Activated T-helper 17 cell treated with anti-CD3 and anti-CD28 coated beads, Interleukin-2, amount 50 U/mL, for 72 hours (primary cell): ENCODE measurements around the gene GPR183. TPM values are rescaled to one million over a fixed set of nuclear protein-coding genes. Genes with fewer than 3 reads are reported as not detected.
A peak's percentile ranks its signal among the peaks of the same experiment; 100 is the strongest.

Experiments
- ATAC-seq: fragments of 150-1000 bp; cut with Tn5 transposase; replicated peaks from 2 replicates; pipeline ENCODE4 v1.10.0; 2021; ENCODE audit warnings: mild to moderate bottlenecking, moderate library complexity
- H3K27ac Mint-ChIP-seq: one replicate; pipeline ENCODE4 v1.8.0; 2022; ENCODE audit warnings: mixed read lengths
- H3K27me3 Mint-ChIP-seq: one replicate; pipeline ENCODE4 v1.8.0; 2022; ENCODE audit warnings: mixed read lengths
- H3K36me3 Mint-ChIP-seq: one replicate; pipeline ENCODE4 v1.8.0; 2022; ENCODE audit warnings: low read depth, mild to moderate bottlenecking, mixed read lengths
- H3K4me1 Mint-ChIP-seq: one replicate; pipeline ENCODE4 v1.8.0; 2022; ENCODE audit warnings: mixed read lengths
- H3K4me3 Mint-ChIP-seq: one replicate; pipeline ENCODE4 v1.8.0; 2022; ENCODE audit warnings: mild to moderate bottlenecking, mixed read lengths
- H3K9me3 Mint-ChIP-seq: one replicate; pipeline ENCODE4 v1.8.0; 2022; ENCODE audit warnings: mixed read lengths
- total RNA-seq, 2 donors: library from RNA; stranded (reverse); gene quantifications; one replicate each; pipeline ENCODE4 v1.2.3, GENCODE V29; 2022

Gene GPR183
- total RNA-seq, 2 donors from 2014 or later = 92.4 to 95.1 TPM

GRCh38 chr13:99329477-99329876, 22.3 kb upstream of the GPR183 start:
- no peaks in the 10 kb centered on the region for H3K9me3 Mint-ChIP-seq
- peaks cover 78% of the 10 kb centered on the region for H3K36me3 Mint-ChIP-seq
- H3K4me1 Mint-ChIP-seq = peaks cover 39% of the 10 kb centered on the region
- no peaks in the 10 kb centered on the region for H3K27me3 Mint-ChIP-seq
- no peak for ATAC-seq
- H3K27ac Mint-ChIP-seq = no peak overlapping the region
- H3K4me3 Mint-ChIP-seq = no peak overlapping the region

GRCh38 chr13:99327761-99328160, 20.6 kb upstream of the GPR183 start:
- no peak for ATAC-seq
- Mint-ChIP-seq H3K4me1 (peaks cover 52% of the 10 kb centered on the region), H3K9me3 (no peaks in the 10 kb centered on the region), H3K27ac (no peak overlapping the region), H3K36me3 (peaks cover 92% of the 10 kb centered on the region), H3K27me3 (no peaks in the 10 kb centered on the region), H3K4me3 (no peak overlapping the region)

DNA sequence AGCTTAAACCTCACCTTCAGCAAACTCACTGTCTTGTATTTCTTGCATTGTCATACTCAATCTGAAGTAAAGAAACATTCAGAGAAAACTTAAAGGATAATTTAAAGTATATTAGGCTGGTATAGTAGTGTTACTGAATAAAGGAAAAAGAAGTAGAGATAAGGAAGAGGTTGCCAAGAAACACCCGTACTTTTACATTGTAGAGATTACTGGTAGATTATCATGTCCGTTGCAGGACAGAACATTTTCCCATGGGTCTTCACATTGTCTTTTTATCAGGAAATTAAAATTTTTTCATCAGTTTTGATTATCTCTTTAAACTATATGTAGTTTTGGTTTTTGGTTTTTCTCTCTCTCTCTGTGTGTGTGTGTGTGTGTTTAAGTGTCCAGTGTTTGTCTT, 19.9 kb upstream of the GPR183 start:
- Mint-ChIP-seq H3K27ac (no peak overlapping the region), H3K4me1 (peaks cover 51% of the 10 kb centered on the region), H3K9me3 (no peaks in the 10 kb centered on the region), H3K36me3 (peaks cover 92% of the 10 kb centered on the region), H3K4me3 (no peak overlapping the region), H3K27me3 (no peaks in the 10 kb centered on the region)
- ATAC-seq = no peak

DNA sequence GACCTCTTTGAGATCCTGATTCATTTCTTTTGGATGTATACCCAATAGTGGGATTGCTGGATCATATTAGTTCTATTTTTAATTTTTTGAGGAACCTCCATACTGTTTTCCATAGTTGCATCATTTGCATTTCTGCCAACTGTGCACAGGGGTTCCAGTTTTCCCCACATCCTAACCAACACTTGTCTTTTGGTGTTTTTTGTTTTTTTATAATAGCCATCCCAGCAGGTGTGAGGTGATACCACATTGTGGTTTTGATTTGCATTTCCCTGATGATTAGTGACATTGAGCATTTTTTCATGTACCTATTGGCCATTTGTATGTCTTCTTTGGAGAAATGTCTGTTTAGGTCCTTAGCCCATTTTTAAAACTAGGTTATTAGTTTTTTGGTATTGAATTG, 18.8 kb upstream of the GPR183 start:
- no peak for ATAC-seq
- no peaks in the 10 kb centered on the region for H3K9me3 Mint-ChIP-seq
- peaks cover 84% of the 10 kb centered on the region for H3K36me3 Mint-ChIP-seq
- H3K4me1 Mint-ChIP-seq = peaks cover 46% of the 10 kb centered on the region
- no peaks in the 10 kb centered on the region for H3K27me3 Mint-ChIP-seq
- peak overlapping the region; percentile 75 for H3K4me3 Mint-ChIP-seq
- peak overlapping the region; percentile 97 for H3K27ac Mint-ChIP-seq

DNA sequence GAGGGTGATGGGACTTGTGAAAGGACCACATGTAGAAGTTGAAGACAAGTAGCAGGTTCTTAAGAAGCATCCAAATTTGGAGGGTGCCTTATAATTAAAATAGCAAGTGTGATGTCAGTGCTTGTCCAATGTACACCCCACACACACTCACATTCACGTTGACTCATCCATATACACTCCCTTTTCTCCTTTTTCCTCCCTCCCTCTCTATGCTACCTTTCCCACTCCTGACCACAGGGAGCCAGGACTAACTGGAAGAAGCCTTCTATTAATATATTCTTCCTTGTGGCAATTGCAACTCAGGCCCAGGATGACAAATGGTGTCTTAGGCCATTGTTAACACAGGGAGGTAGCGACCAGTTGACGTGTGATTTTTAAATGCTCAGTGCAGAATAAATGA, 16.3 kb upstream of the GPR183 start:
- ATAC-seq = no peak
- Mint-ChIP-seq H3K9me3 (no peaks in the 10 kb centered on the region), H3K27me3 (no peaks in the 10 kb centered on the region), H3K27ac (peak overlapping the region; percentile 97), H3K4me1 (peaks cover 55% of the 10 kb centered on the region), H3K4me3 (peak overlapping the region; percentile 75), H3K36me3 (peaks cover 76% of the 10 kb centered on the region)

- H3K9me3 Mint-ChIP-seq = no peaks in the 10 kb centered on the region
- peak overlapping the region; percentile 75 for H3K4me3 Mint-ChIP-seq
- no peaks in the 10 kb centered on the region for H3K27me3 Mint-ChIP-seq
- peak; percentile 77 for ATAC-seq
- H3K36me3 Mint-ChIP-seq = peaks cover 78% of the 10 kb centered on the region
- H3K27ac Mint-ChIP-seq = peak overlapping the region; percentile 97
- peaks cover 55% of the 10 kb centered on the region for H3K4me1 Mint-ChIP-seq
Observed at GRCh38 chr13:99322297-99323103, 15.3 kb upstream of the GPR183 start.

- Mint-ChIP-seq H3K9me3 (no peaks in the 10 kb centered on the region), H3K4me1 (peaks cover 55% of the 10 kb centered on the region), H3K36me3 (peaks cover 78% of the 10 kb centered on the region), H3K27me3 (no peaks in the 10 kb centered on the region), H3K27ac (peak overlapping the region; percentile 97), H3K4me3 (peak overlapping the region; percentile 75)
- no peak for ATAC-seq
Observed at GRCh38 chr13:99321709-99322108, 14.5 kb upstream of the GPR183 start.

DNA sequence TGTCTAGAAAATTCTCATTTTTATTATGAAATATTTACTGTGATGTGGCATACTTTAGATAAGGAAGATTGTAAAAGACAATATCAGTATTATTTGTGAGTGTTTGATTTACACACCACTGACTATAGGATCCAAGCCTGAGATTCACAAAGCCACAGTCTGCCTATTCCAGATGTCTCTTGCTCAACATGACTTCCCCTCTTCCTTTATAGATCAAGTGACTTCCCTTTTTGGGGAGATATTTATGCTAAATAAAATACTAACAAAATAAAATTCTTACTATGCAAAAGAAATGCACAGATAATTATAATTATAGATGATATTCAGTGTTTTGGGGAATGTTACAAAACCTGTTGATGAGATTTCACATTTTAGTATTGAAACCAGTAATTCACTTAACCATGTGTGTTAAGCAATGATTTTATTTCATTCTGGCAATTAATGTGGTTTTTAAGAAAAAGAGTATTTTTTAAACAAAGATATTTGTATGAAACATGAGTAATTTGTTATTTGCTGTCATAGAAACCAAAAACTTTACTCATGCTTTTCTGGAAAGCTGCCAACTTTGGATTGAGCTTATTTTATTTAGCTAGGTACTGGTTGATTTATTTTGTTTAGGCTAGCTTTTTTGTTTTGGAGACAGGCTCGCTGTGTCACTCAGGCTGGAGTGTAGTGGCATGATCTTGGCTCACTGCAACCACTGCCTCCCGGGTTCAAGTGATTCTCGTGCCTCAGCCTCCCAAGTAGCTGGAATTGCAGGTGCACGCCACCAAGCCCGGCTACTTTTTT, 13.7 kb upstream of the GPR183 start:
- Mint-ChIP-seq H3K27ac (peak overlapping the region; percentile 97), H3K9me3 (no peaks in the 10 kb centered on the region), H3K36me3 (peaks cover 84% of the 10 kb centered on the region), H3K27me3 (no peaks in the 10 kb centered on the region), H3K4me1 (peaks cover 60% of the 10 kb centered on the region), H3K4me3 (peak overlapping the region; percentile 75)
- ATAC-seq = peak; percentile 7

DNA sequence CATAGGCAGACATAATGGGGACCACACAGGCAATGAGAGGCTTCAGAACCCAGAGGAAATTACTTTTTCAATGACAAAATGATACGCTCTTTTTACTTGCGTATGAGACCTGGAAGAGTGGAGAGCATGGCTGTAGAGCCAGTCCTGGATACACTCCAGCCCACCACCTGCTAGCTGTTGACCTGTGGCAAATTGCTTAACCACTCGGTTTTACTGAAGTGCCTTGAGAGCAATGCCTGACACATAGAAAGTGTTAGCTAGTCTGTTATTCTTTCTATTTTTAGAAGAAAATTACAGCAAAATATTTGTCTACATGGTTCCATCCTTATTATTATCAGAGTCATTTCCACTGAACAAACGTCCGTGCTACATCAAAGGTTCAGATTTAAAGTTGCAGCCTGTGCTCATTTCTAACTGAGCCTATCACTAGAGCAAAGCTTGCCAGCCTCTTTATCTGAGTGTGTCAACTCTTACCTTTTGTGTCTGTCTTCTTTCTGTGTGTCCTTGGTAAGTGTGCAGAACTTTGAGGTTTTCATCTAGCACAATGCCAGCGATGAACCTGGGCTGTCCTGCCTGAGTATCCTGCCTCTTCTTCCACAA, 9.6 kb upstream of the GPR183 start:
- peak overlapping the region; percentile 97 for H3K27ac Mint-ChIP-seq
- H3K4me1 Mint-ChIP-seq = peaks cover 59% of the 10 kb centered on the region
- H3K36me3 Mint-ChIP-seq = peaks cover 66% of the 10 kb centered on the region
- H3K4me3 Mint-ChIP-seq = peak overlapping the region; percentile 72
- no peaks in the 10 kb centered on the region for H3K27me3 Mint-ChIP-seq
- ATAC-seq = no peak
- H3K9me3 Mint-ChIP-seq = no peaks in the 10 kb centered on the region

- Mint-ChIP-seq H3K9me3 (no peaks in the 10 kb centered on the region), H3K27me3 (no peaks in the 10 kb centered on the region), H3K4me3 (peak overlapping the region; percentile 72), H3K36me3 (peaks cover 68% of the 10 kb centered on the region), H3K4me1 (peaks cover 64% of the 10 kb centered on the region), H3K27ac (peak overlapping the region; percentile 97)
- no peak for ATAC-seq
Observed at GRCh38 chr13:99316224-99316623, 9.0 kb upstream of the GPR183 start.

DNA sequence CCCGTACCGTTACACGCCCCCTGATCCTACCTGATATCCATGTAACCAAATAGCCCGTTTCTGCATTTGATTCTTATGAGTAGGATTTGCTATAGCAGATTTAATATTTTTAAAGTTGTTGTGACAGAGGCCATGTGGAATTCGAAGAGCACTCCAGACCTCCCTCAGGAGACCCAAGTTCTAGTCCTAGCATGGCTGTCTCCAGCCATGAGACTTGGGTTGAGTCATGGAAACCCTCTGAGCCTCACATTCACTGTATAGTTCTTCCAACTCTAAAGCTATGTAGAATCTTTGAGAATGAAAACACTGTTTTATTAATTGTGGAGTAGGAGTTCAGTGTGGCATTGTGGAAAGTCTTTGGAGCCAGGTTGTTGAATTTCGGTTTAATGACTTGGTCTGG, 8.0 kb upstream of the GPR183 start:
- peaks cover 72% of the 10 kb centered on the region for H3K36me3 Mint-ChIP-seq
- H3K4me1 Mint-ChIP-seq = peaks cover 69% of the 10 kb centered on the region

DNA sequence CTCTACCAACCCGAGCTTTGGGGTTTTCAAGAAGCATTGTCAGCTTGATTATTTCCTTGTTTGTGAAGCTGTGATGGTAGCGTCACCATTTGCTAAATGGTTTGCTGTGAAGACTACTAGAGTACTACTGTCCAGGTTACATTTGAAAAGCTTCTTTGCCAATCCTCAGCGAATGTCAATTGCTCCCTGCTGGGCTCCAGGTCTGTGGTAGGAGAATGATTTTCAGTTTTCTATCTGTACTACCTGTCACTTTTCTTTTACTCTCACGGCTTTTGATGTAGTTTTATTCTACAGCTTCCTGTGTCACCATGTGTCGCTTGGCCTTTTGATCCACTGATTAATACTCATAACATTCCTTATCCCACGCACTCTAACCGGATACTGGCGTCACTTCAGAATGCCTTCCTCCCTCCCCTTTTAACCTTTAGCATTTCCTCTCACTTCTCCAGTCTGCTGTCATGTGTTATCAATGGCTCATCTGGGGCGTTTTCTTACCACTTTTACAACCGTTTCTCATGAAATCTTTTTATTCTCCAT, 7.5 kb upstream of the GPR183 start:
- H3K9me3 Mint-ChIP-seq = no peaks in the 10 kb centered on the region
- H3K27me3 Mint-ChIP-seq = no peaks in the 10 kb centered on the region
- H3K36me3 Mint-ChIP-seq = peaks cover 67% of the 10 kb centered on the region
- H3K27ac Mint-ChIP-seq = peak overlapping the region; percentile 97
- H3K4me3 Mint-ChIP-seq = peak overlapping the region; percentile 97
- ATAC-seq = peak; percentile 69
- H3K4me1 Mint-ChIP-seq = peaks cover 66% of the 10 kb centered on the region

More for the DNA sequence above, 8.0 kb upstream of the GPR183 start:
- Mint-ChIP-seq H3K4me3 (peak overlapping the region; percentile 97), H3K9me3 (no peaks in the 10 kb centered on the region), H3K27me3 (no peaks in the 10 kb centered on the region), H3K27ac (peak overlapping the region; percentile 97)
- ATAC-seq = peak; percentile 25

DNA sequence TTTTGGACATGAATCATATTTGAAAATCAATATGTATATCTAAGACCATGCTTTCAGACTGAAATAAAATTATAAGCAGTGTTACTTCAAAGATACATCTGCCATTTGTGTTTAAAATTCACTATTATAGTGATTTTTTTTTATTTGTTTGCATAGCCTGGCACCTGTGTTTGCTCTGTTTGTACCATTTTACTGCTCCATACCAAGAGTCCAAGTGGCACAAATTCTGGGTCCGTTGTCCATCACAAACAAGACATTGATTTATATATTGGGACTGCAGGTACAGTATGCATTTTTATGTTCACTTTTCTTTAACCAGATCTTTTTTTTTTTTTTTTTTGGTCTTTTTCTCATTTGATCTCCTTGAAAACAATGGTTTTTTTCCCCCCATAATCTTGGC, 6.7 kb upstream of the GPR183 start:
- Mint-ChIP-seq H3K9me3 (no peaks in the 10 kb centered on the region), H3K4me1 (peaks cover 60% of the 10 kb centered on the region), H3K27ac (peak overlapping the region; percentile 97), H3K27me3 (no peaks in the 10 kb centered on the region), H3K4me3 (peak overlapping the region; percentile 97), H3K36me3 (peaks cover 66% of the 10 kb centered on the region)
- ATAC-seq = no peak

- ATAC-seq = peak; percentile 13
- peaks cover 64% of the 10 kb centered on the region for H3K4me1 Mint-ChIP-seq
- no peaks in the 10 kb centered on the region for H3K9me3 Mint-ChIP-seq
- H3K4me3 Mint-ChIP-seq = peak overlapping the region; percentile 97
- H3K27ac Mint-ChIP-seq = peak overlapping the region; percentile 97
- H3K36me3 Mint-ChIP-seq = peaks cover 66% of the 10 kb centered on the region
- no peaks in the 10 kb centered on the region for H3K27me3 Mint-ChIP-seq
Observed at GRCh38 chr13:99313501-99313900, 6.3 kb upstream of the GPR183 start.
